B cell (primary cell): ENCODE measurements around the gene LONP1.

Experiments used
- EZH2 ChIP-seq: IDR thresholded peaks from 2 replicates; pipeline ENCODE4 v1.6.1; 2012; ENCODE audit warnings: borderline replicate concordance, low read depth, mild to moderate bottlenecking, moderate library complexity, low read length; ENCODE audit not compliant: insufficient read depth, poor library complexity, severe bottlenecking
- TF ChIP-seq, protein P1 (sequence below): fragments of 200-600 bp; IDR thresholded peaks from one replicate; pipeline ENCODE4 v1.8.0; 2022; ENCODE audit warnings: antibody characterized with exemption, mild to moderate bottlenecking

DNA sequence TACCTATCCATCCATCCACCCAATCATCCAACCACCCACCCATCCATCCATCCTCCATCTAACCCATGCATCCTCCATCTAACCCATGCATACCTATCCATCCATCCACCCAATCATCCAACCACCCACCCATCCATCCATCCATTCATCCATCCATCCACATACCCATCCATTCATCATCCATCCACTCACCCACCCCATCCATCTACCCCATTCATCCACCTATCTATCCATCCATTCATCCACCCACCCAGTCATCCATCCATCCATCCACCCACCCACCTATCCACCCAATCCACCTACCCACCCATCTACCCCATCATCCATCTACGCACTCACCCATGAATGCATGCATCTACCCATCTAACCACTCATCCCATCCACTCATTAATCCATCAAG is 46.2 kb downstream of the LONP1 start:
- no peak for TF ChIP-seq EZH2
- TF ChIP-seq, protein P1, sequence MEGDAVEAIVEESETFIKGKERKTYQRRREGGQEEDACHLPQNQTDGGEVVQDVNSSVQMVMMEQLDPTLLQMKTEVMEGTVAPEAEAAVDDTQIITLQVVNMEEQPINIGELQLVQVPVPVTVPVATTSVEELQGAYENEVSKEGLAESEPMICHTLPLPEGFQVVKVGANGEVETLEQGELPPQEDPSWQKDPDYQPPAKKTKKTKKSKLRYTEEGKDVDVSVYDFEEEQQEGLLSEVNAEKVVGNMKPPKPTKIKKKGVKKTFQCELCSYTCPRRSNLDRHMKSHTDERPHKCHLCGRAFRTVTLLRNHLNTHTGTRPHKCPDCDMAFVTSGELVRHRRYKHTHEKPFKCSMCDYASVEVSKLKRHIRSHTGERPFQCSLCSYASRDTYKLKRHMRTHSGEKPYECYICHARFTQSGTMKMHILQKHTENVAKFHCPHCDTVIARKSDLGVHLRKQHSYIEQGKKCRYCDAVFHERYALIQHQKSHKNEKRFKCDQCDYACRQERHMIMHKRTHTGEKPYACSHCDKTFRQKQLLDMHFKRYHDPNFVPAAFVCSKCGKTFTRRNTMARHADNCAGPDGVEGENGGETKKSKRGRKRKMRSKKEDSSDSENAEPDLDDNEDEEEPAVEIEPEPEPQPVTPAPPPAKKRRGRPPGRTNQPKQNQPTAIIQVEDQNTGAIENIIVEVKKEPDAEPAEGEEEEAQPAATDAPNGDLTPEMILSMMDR: no peak
